Non-pigmented ciliary epithelial cell (primary cell): ENCODE data around the gene EIF3J.
"Not testable (repeated sequence)": the region's sequence is repeated elsewhere in the genome, so short reads cannot be mapped to it uniquely, and the experiment has no call there.

Experiments used
- DNase-seq: peaks from one replicate; pipeline ENCODE4 v3.0.0-alpha.2; 2010; ENCODE audit warnings: low read depth

The EIF3J gene

GRCh38 chr15:44542596-44542995 lies 5.6 kb downstream of the EIF3J start:
- no peak for DNase-seq

- DNase-seq = not testable (repeated sequence)
Measured at GRCh38 chr15:44544745-44545144, 7.8 kb downstream of the EIF3J start.

GRCh38 chr15:44545913-44546802 lies 9.2 kb downstream of the EIF3J start:
- DNase-seq = no peak

- not testable (repeated sequence) for DNase-seq
Measured at GRCh38 chr15:44549152-44549551, 12.2 kb downstream of the EIF3J start.

GRCh38 chr15:44550256-44550655 lies 13.3 kb downstream of the EIF3J start:
- no peak for DNase-seq

- no peak for DNase-seq
Measured at GRCh38 chr15:44550734-44551133, 13.8 kb downstream of the EIF3J start.

GRCh38 chr15:44554934-44555723 lies 18.2 kb downstream of the EIF3J start:
- DNase-seq = no peak

GRCh38 chr15:44560926-44561325 lies 24.0 kb downstream of the EIF3J start:
- not testable (repeated sequence) for DNase-seq

- DNase-seq = no peak
Measured at GRCh38 chr15:44565387-44566154, 28.6 kb downstream of the EIF3J start.

- DNase-seq = no peak
Measured at GRCh38 chr15:44566155-44566540, 29.2 kb downstream of the EIF3J start.

- DNase-seq = no peak
Measured at GRCh38 chr15:44568338-44568737, 31.4 kb downstream of the EIF3J start.

GRCh38 chr15:44569316-44569715 lies 32.4 kb downstream of the EIF3J start:
- no peak for DNase-seq

GRCh38 chr15:44570361-44570760 lies 33.4 kb downstream of the EIF3J start:
- DNase-seq = no peak

GRCh38 chr15:44573386-44573785 lies 36.4 kb downstream of the EIF3J start:
- DNase-seq = no peak

- no peak for DNase-seq
Measured at GRCh38 chr15:44574734-44575133, 37.8 kb downstream of the EIF3J start.

GRCh38 chr15:44580105-44580504 lies 43.2 kb downstream of the EIF3J start:
- DNase-seq = no peak

GRCh38 chr15:44584162-44584749 lies 47.3 kb downstream of the EIF3J start:
- DNase-seq = no peak

- no peak for DNase-seq
Measured at GRCh38 chr15:44585633-44586032, 48.7 kb downstream of the EIF3J start.

GRCh38 chr15:44588541-44588940 lies 51.6 kb downstream of the EIF3J start:
- no peak for DNase-seq

- no peak for DNase-seq
Measured at GRCh38 chr15:44591326-44591725, 54.4 kb downstream of the EIF3J start.

GRCh38 chr15:44593042-44593736 lies 56.2 kb downstream of the EIF3J start:
- DNase-seq = no peak
